GM23338 (cell line): ENCODE results near the gene TMEM60. TPM values are rescaled to one million over a fixed set of nuclear protein-coding genes. Genes with fewer than 3 reads are reported as not detected.
A peak's percentile ranks its signal among the peaks of the same experiment; 100 is the strongest.

Experiments used
- ATAC-seq: fragments of 200-7000 bp; cut with Tn5 transposase; 3 replicates; pipeline ENCODE4 v1.9.1; 2020
- DNase-seq: peaks from one replicate; pipeline ENCODE4 v3.0.0-alpha.2; 2015; ENCODE audit warnings: low spot score
- H2AFZ ChIP-seq: fragments of 200-600 bp; sonication (generic); 2 replicates; pipeline ENCODE4 v1.8.0; 2016; ENCODE audit warnings: antibody characterized with exemption, mild to moderate bottlenecking, moderate library complexity
- H3F3A ChIP-seq: fragments of 200-600 bp; sonication (generic); replicated peaks from 2 replicates; pipeline ENCODE4 v1.8.0; 2017; ENCODE audit warnings: antibody characterized with exemption, mixed run types, low read depth
- H3K27ac ChIP-seq: fragments of 200-600 bp; sonication (generic); 2 replicates; pipeline ENCODE4 v1.6.1; 2016; ENCODE audit warnings: low read depth
- H3K27me3 ChIP-seq: fragments of 200-600 bp; sonication (generic); 2 replicates; pipeline ENCODE4 v1.8.0; 2016; ENCODE audit warnings: mild to moderate bottlenecking, mixed run types, moderate library complexity; ENCODE audit not compliant: insufficient read depth
- H3K36me3 ChIP-seq: fragments of 200-600 bp; sonication (generic); 2 replicates; pipeline ENCODE4 v1.8.0; 2016; ENCODE audit warnings: mild to moderate bottlenecking; ENCODE audit not compliant: insufficient read depth
- H3K4me1 ChIP-seq: fragments of 200-600 bp; sonication (generic); 2 replicates; pipeline ENCODE4 v1.8.0; 2016; ENCODE audit warnings: mild to moderate bottlenecking, moderate library complexity; ENCODE audit not compliant: insufficient read depth
- H3K4me2 ChIP-seq: fragments of 200-600 bp; sonication (generic); 2 replicates; pipeline ENCODE4 v1.7.1; 2017; ENCODE audit warnings: mixed run types
- H3K4me3 ChIP-seq: fragments of 200-600 bp; sonication (generic); 2 replicates; pipeline ENCODE4 v1.6.1; 2016; ENCODE audit warnings: mixed run types
- H3K79me2 ChIP-seq: fragments of 200-600 bp; sonication (generic); replicated peaks from 2 replicates; pipeline ENCODE4 v1.8.0; 2017; ENCODE audit warnings: mild to moderate bottlenecking; ENCODE audit not compliant: insufficient read depth
- H3K9me2 ChIP-seq: fragments of 200-600 bp; sonication (generic); 2 replicates; pipeline ENCODE4 v1.8.0; 2017; ENCODE audit not compliant: insufficient read depth
- H4K20me1 ChIP-seq: fragments of 200-600 bp; sonication (generic); replicated peaks from 2 replicates; pipeline ENCODE4 v1.8.0; 2017; ENCODE audit warnings: mild to moderate bottlenecking; ENCODE audit not compliant: insufficient read depth
- H3K27ac Mint-ChIP-seq: 2 replicates; pipeline ENCODE4 v1.8.0; 2020; ENCODE audit warnings: inconsistent platforms, mild to moderate bottlenecking, moderate library complexity, mixed read lengths
- H3K27me3 Mint-ChIP-seq: 3 replicates; pipeline ENCODE4 v1.8.0; 2022; ENCODE audit warnings: low read depth, mild to moderate bottlenecking, moderate library complexity, mixed read lengths, inconsistent platforms; ENCODE audit not compliant: insufficient read depth, poor library complexity
- H3K36me3 Mint-ChIP-seq: 3 replicates; pipeline ENCODE4 v1.8.0; 2021; ENCODE audit warnings: low read depth, mild to moderate bottlenecking, inconsistent platforms, moderate library complexity, mixed read lengths
- H3K4me1 Mint-ChIP-seq: 3 replicates; pipeline ENCODE4 v1.8.0; 2020; ENCODE audit warnings: mild to moderate bottlenecking, inconsistent platforms, mixed read lengths
- H3K4me3 Mint-ChIP-seq: 3 replicates; pipeline ENCODE4 v1.8.0; 2021; ENCODE audit warnings: moderate library complexity, mild to moderate bottlenecking, inconsistent platforms, mixed read lengths
- H3K9me3 Mint-ChIP-seq: 3 replicates; pipeline ENCODE4 v1.8.0; 2020; ENCODE audit warnings: moderate library complexity, mild to moderate bottlenecking, inconsistent platforms, mixed read lengths
- JUNB ChIP-seq: IDR thresholded peaks from one replicate; pipeline ENCODE4 v1.6.1; 2016; ENCODE audit warnings: antibody characterized with exemption; ENCODE audit not compliant: unreplicated experiment
- STAT1 ChIP-seq: IDR thresholded peaks from one replicate; pipeline ENCODE4 v1.6.1; 2016; ENCODE audit warnings: antibody characterized with exemption; ENCODE audit not compliant: unreplicated experiment
- ZNF331 ChIP-seq: fragments of 250-450 bp; sonication (Bioruptor Pico); IDR thresholded peaks from 2 replicates; pipeline ENCODE4 v1.5.0; 2020; ENCODE audit warnings: low read depth, mild to moderate bottlenecking, moderate library complexity
- polyA plus RNA-seq: library from polyadenylated mRNA; unstranded; fragments of >200 nt; fragmentation: Nextera tagmentation; extraction: Ambion mirVana; gene quantifications from 2 replicates; pipeline ENCODE4 v1.2.1, GENCODE V29; 2016
- total RNA-seq: library from RNA; depleted of rRNA; stranded (reverse); fragments of >200 nt; shearing (Covaris generic); gene quantifications from 2 replicates; pipeline ENCODE4 v1.2.3, GENCODE V29; 2014
- TF ChIP-seq, protein P1 (sequence below): fragments of 250-450 bp; sonication (Bioruptor Pico); IDR thresholded peaks from 2 replicates; pipeline ENCODE4 v1.5.0; 2020; ENCODE audit warnings: mild to moderate bottlenecking, moderate library complexity
- TF ChIP-seq, protein P2 (sequence below), 2 experiments: fragments of 200-600 bp in 1 of 2; sonication (generic) in 1 of 2; conservative IDR thresholded peaks; 2 replicates each; pipeline versions ENCODE4 v1.5.1 to v1.6.1; 2016 to 2017; ENCODE audit warnings: antibody characterized with exemption in 2 of 2, low read depth in 2 of 2, mild to moderate bottlenecking in 2 of 2, moderate library complexity in 1 of 2
- TF ChIP-seq, protein P3 (sequence below): IDR thresholded peaks from 2 replicates; pipeline ENCODE4 v1.6.1; 2016; ENCODE audit warnings: antibody characterized with exemption
- TF ChIP-seq, protein P4 (sequence below): IDR thresholded peaks from one replicate; pipeline ENCODE4 v1.6.1; 2018; ENCODE audit warnings: antibody characterized with exemption; ENCODE audit not compliant: unreplicated experiment

TMEM60 gene
- total and polyA plus RNA-seq, 2 experiments from 2014 or later = 29.5 to 68.2 TPM

DNA sequence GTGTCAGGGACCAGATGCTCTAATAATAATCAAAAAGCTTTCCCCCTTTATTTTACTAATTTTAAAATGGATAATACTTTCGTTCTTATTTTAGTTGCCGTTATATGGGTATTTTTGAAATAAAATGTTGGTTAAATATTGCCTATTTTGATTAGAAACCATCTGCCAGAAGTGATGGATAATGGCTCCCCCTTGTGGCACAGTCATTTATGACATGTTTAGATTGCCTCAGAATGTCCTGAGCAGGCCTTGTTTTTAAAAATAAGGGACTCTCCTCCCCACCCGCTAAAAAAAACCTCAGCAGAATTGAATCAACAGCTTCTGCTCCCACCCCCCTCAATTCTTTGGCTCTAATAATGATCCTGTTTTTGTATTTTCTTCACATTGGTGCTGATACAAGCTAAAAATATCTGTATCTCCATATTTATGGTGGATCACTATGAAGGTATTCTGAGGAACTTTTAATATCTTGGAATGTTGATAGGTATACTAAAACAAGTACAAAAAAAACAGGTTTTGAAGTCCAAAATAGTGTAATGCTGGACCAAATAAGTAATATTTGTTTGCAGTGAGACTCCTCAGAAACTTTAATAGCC is 38.8 kb downstream of the TMEM60 start:
- Mint-ChIP-seq H3K27ac (no peak overlapping the region), H3K9me3 (no peaks in the 10 kb centered on the region)
- no peak overlapping the region for H2AFZ ChIP-seq

More for the DNA sequence above, 38.8 kb downstream of the TMEM60 start:
- DNase-seq (peak; percentile 84), ATAC-seq (peak; percentile 60; the same call in 2 of the 3 replicates)
- H3K4me3 Mint-ChIP-seq = no peak overlapping the region
- no peak overlapping the region for H3K4me3 ChIP-seq
- no peak overlapping the region for H3K27ac ChIP-seq
- H3K4me1 ChIP-seq = no peaks in the 10 kb centered on the region
- H3K4me1 Mint-ChIP-seq = no peaks in the 10 kb centered on the region; the same call in 2 of the 3 replicates
- H3K27me3 ChIP-seq = no peaks in the 10 kb centered on the region
- no peak overlapping the region for H3K4me2 ChIP-seq
- no peaks in the 10 kb centered on the region for H3F3A ChIP-seq
- H3K79me2 ChIP-seq = peaks cover 48% of the 10 kb centered on the region
- H4K20me1 ChIP-seq = peaks cover 17% of the 10 kb centered on the region
- H3K36me3 ChIP-seq = no peaks in the 10 kb centered on the region
- no peaks in the 10 kb centered on the region for H3K9me2 ChIP-seq
- peaks cover 2% of the 10 kb centered on the region for H3K27me3 Mint-ChIP-seq
- TF ChIP-seq, protein P1, sequence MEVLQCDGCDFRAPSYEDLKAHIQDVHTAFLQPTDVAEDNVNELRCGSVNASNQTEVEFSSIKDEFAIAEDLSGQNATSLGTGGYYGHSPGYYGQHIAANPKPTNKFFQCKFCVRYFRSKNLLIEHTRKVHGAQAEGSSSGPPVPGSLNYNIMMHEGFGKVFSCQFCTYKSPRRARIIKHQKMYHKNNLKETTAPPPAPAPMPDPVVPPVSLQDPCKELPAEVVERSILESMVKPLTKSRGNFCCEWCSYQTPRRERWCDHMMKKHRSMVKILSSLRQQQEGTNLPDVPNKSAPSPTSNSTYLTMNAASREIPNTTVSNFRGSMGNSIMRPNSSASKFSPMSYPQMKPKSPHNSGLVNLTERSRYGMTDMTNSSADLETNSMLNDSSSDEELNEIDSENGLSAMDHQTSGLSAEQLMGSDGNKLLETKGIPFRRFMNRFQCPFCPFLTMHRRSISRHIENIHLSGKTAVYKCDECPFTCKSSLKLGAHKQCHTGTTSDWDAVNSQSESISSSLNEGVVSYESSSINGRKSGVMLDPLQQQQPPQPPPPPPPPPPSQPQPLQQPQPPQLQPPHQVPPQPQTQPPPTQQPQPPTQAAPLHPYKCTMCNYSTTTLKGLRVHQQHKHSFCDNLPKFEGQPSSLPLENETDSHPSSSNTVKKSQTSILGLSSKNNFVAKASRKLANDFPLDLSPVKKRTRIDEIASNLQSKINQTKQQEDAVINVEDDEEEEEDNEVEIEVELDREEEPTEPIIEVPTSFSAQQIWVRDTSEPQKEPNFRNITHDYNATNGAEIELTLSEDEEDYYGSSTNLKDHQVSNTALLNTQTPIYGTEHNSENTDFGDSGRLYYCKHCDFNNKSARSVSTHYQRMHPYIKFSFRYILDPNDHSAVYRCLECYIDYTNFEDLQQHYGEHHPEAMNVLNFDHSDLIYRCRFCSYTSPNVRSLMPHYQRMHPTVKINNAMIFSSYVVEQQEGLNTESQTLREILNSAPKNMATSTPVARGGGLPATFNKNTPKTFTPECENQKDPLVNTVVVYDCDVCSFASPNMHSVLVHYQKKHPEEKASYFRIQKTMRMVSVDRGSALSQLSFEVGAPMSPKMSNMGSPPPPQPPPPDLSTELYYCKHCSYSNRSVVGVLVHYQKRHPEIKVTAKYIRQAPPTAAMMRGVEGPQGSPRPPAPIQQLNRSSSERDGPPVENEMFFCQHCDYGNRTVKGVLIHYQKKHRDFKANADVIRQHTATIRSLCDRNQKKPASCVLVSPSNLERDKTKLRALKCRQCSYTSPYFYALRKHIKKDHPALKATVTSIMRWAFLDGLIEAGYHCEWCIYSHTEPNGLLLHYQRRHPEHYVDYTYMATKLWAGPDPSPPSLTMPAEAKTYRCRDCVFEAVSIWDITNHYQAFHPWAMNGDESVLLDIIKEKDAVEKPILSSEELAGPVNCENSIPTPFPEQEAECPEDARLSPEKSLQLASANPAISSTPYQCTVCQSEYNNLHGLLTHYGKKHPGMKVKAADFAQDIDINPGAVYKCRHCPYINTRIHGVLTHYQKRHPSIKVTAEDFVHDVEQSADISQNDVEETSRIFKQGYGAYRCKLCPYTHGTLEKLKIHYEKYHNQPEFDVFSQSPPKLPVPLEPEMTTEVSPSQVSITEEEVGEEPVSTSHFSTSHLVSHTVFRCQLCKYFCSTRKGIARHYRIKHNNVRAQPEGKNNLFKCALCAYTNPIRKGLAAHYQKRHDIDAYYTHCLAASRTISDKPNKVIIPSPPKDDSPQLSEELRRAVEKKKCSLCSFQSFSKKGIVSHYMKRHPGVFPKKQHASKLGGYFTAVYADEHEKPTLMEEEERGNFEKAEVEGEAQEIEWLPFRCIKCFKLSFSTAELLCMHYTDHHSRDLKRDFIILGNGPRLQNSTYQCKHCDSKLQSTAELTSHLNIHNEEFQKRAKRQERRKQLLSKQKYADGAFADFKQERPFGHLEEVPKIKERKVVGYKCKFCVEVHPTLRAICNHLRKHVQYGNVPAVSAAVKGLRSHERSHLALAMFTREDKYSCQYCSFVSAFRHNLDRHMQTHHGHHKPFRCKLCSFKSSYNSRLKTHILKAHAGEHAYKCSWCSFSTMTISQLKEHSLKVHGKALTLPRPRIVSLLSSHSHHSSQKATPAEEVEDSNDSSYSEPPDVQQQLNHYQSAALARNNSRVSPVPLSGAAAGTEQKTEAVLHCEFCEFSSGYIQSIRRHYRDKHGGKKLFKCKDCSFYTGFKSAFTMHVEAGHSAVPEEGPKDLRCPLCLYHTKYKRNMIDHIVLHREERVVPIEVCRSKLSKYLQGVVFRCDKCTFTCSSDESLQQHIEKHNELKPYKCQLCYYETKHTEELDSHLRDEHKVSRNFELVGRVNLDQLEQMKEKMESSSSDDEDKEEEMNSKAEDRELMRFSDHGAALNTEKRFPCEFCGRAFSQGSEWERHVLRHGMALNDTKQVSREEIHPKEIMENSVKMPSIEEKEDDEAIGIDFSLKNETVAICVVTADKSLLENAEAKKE (CRISPR knock-in tag) = no peak
- TF ChIP-seq JUNB = no peak
- TF ChIP-seq, protein P2, sequence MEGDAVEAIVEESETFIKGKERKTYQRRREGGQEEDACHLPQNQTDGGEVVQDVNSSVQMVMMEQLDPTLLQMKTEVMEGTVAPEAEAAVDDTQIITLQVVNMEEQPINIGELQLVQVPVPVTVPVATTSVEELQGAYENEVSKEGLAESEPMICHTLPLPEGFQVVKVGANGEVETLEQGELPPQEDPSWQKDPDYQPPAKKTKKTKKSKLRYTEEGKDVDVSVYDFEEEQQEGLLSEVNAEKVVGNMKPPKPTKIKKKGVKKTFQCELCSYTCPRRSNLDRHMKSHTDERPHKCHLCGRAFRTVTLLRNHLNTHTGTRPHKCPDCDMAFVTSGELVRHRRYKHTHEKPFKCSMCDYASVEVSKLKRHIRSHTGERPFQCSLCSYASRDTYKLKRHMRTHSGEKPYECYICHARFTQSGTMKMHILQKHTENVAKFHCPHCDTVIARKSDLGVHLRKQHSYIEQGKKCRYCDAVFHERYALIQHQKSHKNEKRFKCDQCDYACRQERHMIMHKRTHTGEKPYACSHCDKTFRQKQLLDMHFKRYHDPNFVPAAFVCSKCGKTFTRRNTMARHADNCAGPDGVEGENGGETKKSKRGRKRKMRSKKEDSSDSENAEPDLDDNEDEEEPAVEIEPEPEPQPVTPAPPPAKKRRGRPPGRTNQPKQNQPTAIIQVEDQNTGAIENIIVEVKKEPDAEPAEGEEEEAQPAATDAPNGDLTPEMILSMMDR (conservative IDR thresholded peaks at IDR 0.05; ENCODE audit: low read depth in 2 of 2) = peak; percentile 82 to 96
- no peak for TF ChIP-seq STAT1
- no peak for TF ChIP-seq ZNF331 (CRISPR knock-in tag)
- TF ChIP-seq, protein P3, sequence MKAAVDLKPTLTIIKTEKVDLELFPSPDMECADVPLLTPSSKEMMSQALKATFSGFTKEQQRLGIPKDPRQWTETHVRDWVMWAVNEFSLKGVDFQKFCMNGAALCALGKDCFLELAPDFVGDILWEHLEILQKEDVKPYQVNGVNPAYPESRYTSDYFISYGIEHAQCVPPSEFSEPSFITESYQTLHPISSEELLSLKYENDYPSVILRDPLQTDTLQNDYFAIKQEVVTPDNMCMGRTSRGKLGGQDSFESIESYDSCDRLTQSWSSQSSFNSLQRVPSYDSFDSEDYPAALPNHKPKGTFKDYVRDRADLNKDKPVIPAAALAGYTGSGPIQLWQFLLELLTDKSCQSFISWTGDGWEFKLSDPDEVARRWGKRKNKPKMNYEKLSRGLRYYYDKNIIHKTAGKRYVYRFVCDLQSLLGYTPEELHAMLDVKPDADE = no peak
- TF ChIP-seq, protein P4, sequence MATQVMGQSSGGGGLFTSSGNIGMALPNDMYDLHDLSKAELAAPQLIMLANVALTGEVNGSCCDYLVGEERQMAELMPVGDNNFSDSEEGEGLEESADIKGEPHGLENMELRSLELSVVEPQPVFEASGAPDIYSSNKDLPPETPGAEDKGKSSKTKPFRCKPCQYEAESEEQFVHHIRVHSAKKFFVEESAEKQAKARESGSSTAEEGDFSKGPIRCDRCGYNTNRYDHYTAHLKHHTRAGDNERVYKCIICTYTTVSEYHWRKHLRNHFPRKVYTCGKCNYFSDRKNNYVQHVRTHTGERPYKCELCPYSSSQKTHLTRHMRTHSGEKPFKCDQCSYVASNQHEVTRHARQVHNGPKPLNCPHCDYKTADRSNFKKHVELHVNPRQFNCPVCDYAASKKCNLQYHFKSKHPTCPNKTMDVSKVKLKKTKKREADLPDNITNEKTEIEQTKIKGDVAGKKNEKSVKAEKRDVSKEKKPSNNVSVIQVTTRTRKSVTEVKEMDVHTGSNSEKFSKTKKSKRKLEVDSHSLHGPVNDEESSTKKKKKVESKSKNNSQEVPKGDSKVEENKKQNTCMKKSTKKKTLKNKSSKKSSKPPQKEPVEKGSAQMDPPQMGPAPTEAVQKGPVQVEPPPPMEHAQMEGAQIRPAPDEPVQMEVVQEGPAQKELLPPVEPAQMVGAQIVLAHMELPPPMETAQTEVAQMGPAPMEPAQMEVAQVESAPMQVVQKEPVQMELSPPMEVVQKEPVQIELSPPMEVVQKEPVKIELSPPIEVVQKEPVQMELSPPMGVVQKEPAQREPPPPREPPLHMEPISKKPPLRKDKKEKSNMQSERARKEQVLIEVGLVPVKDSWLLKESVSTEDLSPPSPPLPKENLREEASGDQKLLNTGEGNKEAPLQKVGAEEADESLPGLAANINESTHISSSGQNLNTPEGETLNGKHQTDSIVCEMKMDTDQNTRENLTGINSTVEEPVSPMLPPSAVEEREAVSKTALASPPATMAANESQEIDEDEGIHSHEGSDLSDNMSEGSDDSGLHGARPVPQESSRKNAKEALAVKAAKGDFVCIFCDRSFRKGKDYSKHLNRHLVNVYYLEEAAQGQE = no peak
- no peaks in the 10 kb centered on the region for H3K36me3 Mint-ChIP-seq
